Transverse colon (tissue), 4 donors: ENCODE measurements around the gene GSX1. TPM values are rescaled to one million over a fixed set of nuclear protein-coding genes. Genes with fewer than 3 reads are reported as not detected.
A peak's percentile ranks its signal among the peaks of the same experiment; 100 is the strongest.
"Not testable (repeated sequence)": the region's sequence is repeated elsewhere in the genome, so short reads cannot be mapped to it uniquely, and the experiment has no call there.

Experiments used
- DNase-seq: peaks from one replicate; pipeline ENCODE4 v3.0.0-alpha.2; 2019
- H3K27ac ChIP-seq, 4 donors: fragments of 200-600 bp; sonication (generic); 2 replicates each; pipeline ENCODE4 v1.5.1; 2016 to 2018; ENCODE audit warnings: inconsistent platforms in 4 of 4
- H3K27me3 ChIP-seq: fragments of 200-600 bp; sonication (generic); 2 replicates; pipeline ENCODE4 v1.5.1; 2017; ENCODE audit warnings: inconsistent platforms
- H3K36me3 ChIP-seq, 4 donors: fragments of 200-600 bp; sonication (generic); 2 replicates each; pipeline ENCODE4 v1.5.1; 2017 to 2019; ENCODE audit warnings: inconsistent platforms in 4 of 4
- H3K4me1 ChIP-seq, 4 donors: fragments of 200-600 bp; sonication (generic); 2 replicates each; pipeline ENCODE4 v1.5.1; 2017 to 2020; ENCODE audit warnings: inconsistent platforms in 4 of 4
- H3K4me3 ChIP-seq, 4 donors: fragments of 200-600 bp; sonication (generic); 1 replicate in 1 of 4; 2 replicates in 3 of 4; pipeline versions ENCODE4 v1.5.1 to v1.6.1; 2017 to 2019; ENCODE audit warnings: inconsistent platforms in 4 of 4
- H3K9me3 ChIP-seq, 2 donors: fragments of 200-600 bp; sonication (generic); 2 replicates each; pipeline ENCODE4 v1.5.1; 2017 to 2019; ENCODE audit warnings: inconsistent platforms in 2 of 2
- EP300 ChIP-seq: sonication (generic); formaldehyde crosslinking; IDR thresholded peaks from one replicate; pipeline ENCODE4 v1.6.1; 2017; ENCODE audit warnings: antibody characterized with exemption, low read depth
- POLR2A ChIP-seq: fragments of 450-650 bp; IDR thresholded peaks from one replicate; pipeline ENCODE4 v1.6.1; 2016; ENCODE audit warnings: antibody characterized with exemption, mild to moderate bottlenecking, moderate library complexity
- POLR2AphosphoS5 ChIP-seq, 3 donors: sonication (generic); formaldehyde crosslinking; IDR thresholded peaks; one replicate each; pipeline ENCODE4 v1.6.1; 2016; ENCODE audit warnings: antibody characterized with exemption in 3 of 3
- WGBS, 2 donors: methylation state at CpG; one replicate each; pipeline ENCODE4 v1.1.5; 2018; ENCODE audit warnings: low coverage in 1 of 2; 5-methylcytosine and 5-hydroxymethylcytosine counted together
- in situ Hi-C, 4 donors: fragments of 200-750 bp; cut with MboI; loops; one replicate each; pipeline versions ENCODE4 v1.15.0 to v1.15.1; 2017; ENCODE audit warnings: low sequenced_read_pairs in 3 of 4, low pct_ligation_motif_present in 1 of 4, low pct_unique_long_range_greater_than_20kb in 1 of 4
- intact Hi-C: fragments of 100-400 bp; cut with DNase I; formaldehyde crosslinking; loops from one replicate; pipeline ENCODE4 v1.15.1; 2023; ENCODE audit warnings: low total_unique reads
- total RNA-seq, 4 donors: library from RNA; depleted of rRNA; stranded (reverse); fragments of >200 nt; gene quantifications; one replicate each; pipeline ENCODE4 v1.1.0, GENCODE V29; 2016
- TF ChIP-seq, protein P1 (sequence below), 5 experiments: fragments of 200-600 bp in 3 of 5; fragments of 450-650 bp in 2 of 5; sonication (generic) in 3 of 5; IDR thresholded peaks; 1 replicate in 2 of 5; 2 replicates in 3 of 5; pipeline ENCODE4 v1.5.1; 2016 to 2017; ENCODE audit warnings: antibody characterized with exemption in 5 of 5, inconsistent platforms in 3 of 5, mild to moderate bottlenecking in 2 of 5, moderate library complexity in 1 of 5

Gene GSX1
- total RNA-seq = not detected

- Histone ChIP-seq H3K27ac (no peak within 1 kb of the TSS), H3K4me3 (peak within 1 kb of the TSS in 2 of 4 donors; percentile 2 to 40), H3K27me3 (peaks cover 100% of the 10 kb centered on the region), H3K36me3 (no peaks in the 10 kb centered on the region), H3K4me1 (peaks cover 11 to 37% (median 30%) of the 10 kb centered on the region in 4 donors), H3K9me3 (no peaks in the 10 kb centered on the region)
- intact Hi-C loops (no loop called here), in situ Hi-C loops (no loop called here)
- peak; percentile 52 for DNase-seq
- 14% methylated on average over 69 of the region's 87 CpGs; no CpG with 5 or more reads in 1 of the 2 donors for WGBS, 2 donors
- TF ChIP-seq, protein P1, sequence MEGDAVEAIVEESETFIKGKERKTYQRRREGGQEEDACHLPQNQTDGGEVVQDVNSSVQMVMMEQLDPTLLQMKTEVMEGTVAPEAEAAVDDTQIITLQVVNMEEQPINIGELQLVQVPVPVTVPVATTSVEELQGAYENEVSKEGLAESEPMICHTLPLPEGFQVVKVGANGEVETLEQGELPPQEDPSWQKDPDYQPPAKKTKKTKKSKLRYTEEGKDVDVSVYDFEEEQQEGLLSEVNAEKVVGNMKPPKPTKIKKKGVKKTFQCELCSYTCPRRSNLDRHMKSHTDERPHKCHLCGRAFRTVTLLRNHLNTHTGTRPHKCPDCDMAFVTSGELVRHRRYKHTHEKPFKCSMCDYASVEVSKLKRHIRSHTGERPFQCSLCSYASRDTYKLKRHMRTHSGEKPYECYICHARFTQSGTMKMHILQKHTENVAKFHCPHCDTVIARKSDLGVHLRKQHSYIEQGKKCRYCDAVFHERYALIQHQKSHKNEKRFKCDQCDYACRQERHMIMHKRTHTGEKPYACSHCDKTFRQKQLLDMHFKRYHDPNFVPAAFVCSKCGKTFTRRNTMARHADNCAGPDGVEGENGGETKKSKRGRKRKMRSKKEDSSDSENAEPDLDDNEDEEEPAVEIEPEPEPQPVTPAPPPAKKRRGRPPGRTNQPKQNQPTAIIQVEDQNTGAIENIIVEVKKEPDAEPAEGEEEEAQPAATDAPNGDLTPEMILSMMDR (IDR thresholded peaks at IDR 0.05) = no peak
- TF ChIP-seq POLR2A (no peak), POLR2AphosphoS5 (IDR thresholded peaks at IDR 0.05) (no peak), EP300 (no peak)
Observed at GRCh38 chr13:27792393-27793218, at the start of gene GSX1. Gene GSX1 (plus strand): TSS chr13:27792483. CDS start chr13:27792691, 208 bp downstream.

- intact Hi-C loops = no loop called here
- no peak for DNase-seq
- no peak for TF ChIP-seq EP300
- TF ChIP-seq, protein P1 (IDR thresholded peaks at IDR 0.05) = no peak
- TF ChIP-seq POLR2AphosphoS5 (IDR thresholded peaks at IDR 0.05) = no peak
- no peak for TF ChIP-seq POLR2A
Observed at GRCh38 chr13:27744801-27745200, 47.5 kb upstream of the GSX1 start.

GRCh38 chr13:27745301-27745700 lies 47.0 kb upstream of the GSX1 start:
- Histone ChIP-seq H3K4me1 (no peaks in the 10 kb centered on the region), H3K4me3 (no peak overlapping the region), H3K9me3 (no peaks in the 10 kb centered on the region), H3K27ac (no peak overlapping the region), H3K27me3 (peaks cover 7% of the 10 kb centered on the region), H3K36me3 (no peaks in the 10 kb centered on the region)
- WGBS, 2 donors = 83 to 87% methylated on average over 3 to 5 of the region's 5 CpGs
- TF ChIP-seq, protein P1 (IDR thresholded peaks at IDR 0.05) = no peak
- TF ChIP-seq POLR2AphosphoS5 (IDR thresholded peaks at IDR 0.05) = no peak
- TF ChIP-seq EP300 = no peak
- TF ChIP-seq POLR2A = no peak
- in situ Hi-C loops = no loop called here
- no peak for DNase-seq
- intact Hi-C loops = no loop called here

More at GRCh38 chr13:27744801-27745200, 47.5 kb upstream of the GSX1 start:
- Histone ChIP-seq H3K4me1 (no peaks in the 10 kb centered on the region), H3K36me3 (no peaks in the 10 kb centered on the region), H3K27me3 (peaks cover 6% of the 10 kb centered on the region), H3K9me3 (no peaks in the 10 kb centered on the region), H3K27ac (no peak overlapping the region), H3K4me3 (no peak overlapping the region)
- 39 to 54% methylated on average over 2 to 7 of the region's 7 CpGs for WGBS, 2 donors
- in situ Hi-C loops = no loop called here

GRCh38 chr13:27748143-27748542 lies 44.1 kb upstream of the GSX1 start:
- H3K4me1 ChIP-seq, H3K27me3 ChIP-seq, DNase-seq, H3K4me3 ChIP-seq, H3K27ac ChIP-seq, intact Hi-C loops, in situ Hi-C loops, H3K36me3 ChIP-seq, H3K9me3 ChIP-seq: not testable (repeated sequence)
- 89% methylated on average over 12 of the region's 21 CpGs; no CpG with 5 or more reads in 1 of the 2 donors for WGBS, 2 donors
